NCI-H128 (cell line): ENCODE measurements around the gene PLXNA4.

Experiments
- DNase-seq: peaks from one replicate; lab custom pipeline; 2025; ENCODE audit not compliant: unreplicated experiment; lab: John Stamatoyannopoulos, UW

PLXNA4 gene

DNA sequence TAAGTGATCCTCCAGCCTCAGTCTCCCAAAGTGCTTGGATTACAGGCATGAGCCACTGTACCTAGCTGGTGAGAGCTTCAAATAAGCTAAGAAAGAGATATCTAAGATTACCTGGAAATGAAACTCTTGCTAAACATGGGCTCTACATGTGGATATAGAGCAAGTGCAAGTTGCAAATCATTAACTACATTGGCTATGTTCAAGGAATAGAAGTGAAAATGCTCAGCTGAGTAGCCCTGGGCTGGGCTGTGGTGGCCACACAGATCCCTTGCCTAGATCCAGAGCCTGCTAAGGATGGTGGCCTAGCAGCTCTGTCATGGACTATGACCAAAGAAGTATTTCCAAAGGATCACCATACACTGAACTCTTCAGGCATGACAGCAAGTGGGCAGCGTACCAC, 209.3 kb downstream of the PLXNA4 start:
- no peak for DNase-seq

DNA sequence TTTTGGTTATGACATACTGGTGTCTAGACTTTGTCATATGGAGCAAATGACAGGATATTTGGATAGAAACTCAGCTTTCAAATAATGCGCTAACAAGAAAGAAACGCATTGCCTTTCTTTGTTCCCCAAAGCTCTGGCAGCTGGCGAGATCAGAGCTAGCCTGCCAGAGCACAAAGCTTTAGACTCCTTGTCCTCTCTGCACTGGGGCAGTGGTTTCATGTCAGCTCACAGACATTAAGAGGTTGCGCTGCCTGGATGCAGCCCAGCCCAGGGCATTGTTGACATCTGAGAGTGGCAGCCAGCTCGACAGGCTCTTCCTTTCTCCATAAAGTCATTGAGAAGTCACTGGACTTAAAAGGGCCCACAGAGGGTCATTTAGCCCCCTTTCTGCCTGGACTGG, 212.0 kb downstream of the PLXNA4 start:
- DNase-seq = no peak

DNA sequence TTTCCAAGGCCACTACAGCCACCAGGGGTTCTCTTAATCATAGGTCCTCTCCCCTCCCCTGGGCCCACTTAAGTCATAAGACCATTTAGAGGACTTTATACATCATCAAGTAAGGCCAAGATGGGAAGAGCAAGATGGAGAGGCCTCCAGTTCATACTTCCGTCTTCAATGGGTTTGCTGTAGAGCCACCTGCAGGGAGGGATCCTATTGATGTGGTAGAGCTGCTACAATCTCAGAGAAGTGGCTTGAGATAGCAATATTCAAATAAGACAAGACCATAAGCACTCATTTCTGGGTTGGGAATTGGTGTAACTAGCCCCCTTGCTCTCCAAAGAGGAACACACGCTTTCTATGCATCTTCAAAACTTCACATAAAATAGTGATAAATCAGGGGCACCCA, 214.2 kb downstream of the PLXNA4 start:
- DNase-seq = no peak

DNA sequence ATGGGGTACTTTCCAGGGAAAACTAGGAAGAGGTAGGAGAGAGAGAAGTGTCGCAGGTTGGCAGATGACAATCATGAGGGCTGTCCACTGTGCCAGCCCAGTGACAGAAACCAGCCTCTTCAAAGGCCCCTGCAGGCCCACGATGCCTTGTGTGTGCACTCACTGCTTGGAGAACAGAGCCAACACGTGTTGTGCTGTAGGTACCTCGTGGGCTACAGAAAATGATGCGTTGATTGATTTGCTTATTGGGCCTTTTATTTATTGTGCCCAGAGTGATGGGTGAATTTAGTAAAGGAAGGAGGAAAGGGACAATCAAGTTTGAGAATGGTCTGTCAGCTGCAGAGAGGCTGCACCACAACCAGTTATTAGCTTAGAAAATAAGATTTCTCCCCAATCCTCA, 215.1 kb downstream of the PLXNA4 start:
- DNase-seq = no peak

DNA sequence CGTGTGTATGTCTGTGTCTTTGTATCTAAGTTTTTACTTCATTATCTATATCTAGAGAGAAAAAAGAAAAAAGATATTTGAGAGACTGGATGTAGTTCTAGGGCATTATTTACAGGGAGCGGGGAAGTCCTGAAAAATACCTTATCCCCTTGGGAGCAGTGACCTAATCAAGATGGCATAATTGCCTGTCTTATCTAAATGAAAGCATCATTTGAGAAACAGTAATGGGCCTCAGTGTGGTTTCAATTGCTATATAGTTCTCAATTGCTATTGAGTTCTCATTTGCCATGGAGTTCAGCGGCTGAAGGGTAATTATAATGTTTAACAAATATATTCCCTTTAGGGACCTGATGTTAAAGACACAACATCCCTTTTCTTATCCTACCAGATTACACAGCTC, 216.5 kb downstream of the PLXNA4 start:
- no peak for DNase-seq

DNA sequence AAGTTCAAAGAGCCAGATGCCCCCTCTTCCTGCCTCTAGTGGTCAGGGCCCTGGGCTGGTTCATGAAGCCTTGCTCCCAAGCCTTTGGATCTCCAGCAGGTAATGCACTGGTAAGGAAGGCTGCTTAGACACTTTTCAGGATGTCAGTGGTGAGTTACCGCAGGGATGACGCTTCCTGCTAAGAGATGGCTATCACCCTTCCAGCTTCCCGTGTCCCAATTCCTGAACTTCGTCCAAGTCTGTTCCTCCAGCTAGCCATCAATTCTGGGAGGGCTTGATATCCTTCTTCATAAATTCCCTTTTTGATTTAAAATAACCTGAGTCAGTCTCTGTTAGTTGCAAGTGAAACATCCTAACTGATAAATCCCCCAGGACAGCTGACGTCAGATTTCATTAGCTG, 221.2 kb downstream of the PLXNA4 start:
- no peak for DNase-seq

DNA sequence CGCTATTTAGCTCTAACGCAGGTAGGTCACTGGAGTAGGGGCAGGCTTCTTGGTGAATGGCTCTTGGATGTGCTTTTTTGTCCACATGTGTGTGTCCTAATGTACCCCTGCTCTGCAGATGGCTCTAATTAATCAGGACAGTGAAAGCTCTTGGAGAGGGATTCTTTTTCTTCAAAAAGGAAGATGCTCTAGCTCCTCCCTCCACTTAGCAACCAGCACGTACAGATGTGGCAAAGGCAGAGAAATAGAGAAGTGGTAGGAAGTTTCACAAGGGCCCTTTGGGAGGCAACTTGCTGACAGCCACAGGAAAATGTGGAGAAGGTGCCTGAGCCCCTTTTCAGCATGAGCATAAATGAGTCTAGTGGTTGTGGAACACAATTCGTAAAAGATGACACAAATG, 221.7 kb downstream of the PLXNA4 start:
- DNase-seq = no peak

DNA sequence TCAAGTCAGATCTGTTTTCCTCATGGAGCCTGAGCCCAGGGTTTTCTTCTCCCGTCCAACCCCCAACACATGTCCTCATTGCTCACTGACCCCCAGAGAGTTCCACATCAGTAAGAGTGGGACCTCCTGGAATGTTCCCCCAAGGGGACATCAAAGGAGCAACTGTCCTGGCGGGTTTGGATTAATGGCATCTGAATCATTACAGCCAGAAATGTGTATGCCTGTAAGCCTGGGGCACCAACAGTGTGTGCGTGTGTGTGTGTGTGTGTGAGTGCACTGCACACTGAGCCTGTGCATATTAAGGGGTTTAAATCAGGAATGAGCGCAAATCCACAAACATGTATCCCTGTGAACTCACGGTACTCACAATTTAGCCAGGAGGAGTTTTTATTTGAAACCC, 222.3 kb downstream of the PLXNA4 start:
- no peak for DNase-seq

DNA sequence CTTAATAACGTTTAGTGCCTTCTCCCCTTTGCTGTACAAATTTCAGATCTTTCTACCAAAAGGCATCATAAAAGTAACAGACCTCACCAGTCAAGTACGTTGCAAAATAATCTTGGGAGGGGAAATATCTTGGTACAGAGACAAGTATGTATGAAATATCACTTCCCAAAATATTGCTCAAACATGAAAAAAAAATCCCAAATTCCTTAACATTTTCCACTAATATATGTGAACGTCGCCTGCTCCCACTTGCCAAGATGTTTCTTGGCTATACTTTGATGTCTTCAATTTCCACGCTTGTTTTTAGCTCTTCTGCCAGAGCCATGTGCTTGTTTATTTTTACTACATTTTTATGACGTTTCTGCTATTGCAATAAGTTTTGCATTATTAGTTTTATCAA, 223.5 kb downstream of the PLXNA4 start:
- DNase-seq = no peak

DNA sequence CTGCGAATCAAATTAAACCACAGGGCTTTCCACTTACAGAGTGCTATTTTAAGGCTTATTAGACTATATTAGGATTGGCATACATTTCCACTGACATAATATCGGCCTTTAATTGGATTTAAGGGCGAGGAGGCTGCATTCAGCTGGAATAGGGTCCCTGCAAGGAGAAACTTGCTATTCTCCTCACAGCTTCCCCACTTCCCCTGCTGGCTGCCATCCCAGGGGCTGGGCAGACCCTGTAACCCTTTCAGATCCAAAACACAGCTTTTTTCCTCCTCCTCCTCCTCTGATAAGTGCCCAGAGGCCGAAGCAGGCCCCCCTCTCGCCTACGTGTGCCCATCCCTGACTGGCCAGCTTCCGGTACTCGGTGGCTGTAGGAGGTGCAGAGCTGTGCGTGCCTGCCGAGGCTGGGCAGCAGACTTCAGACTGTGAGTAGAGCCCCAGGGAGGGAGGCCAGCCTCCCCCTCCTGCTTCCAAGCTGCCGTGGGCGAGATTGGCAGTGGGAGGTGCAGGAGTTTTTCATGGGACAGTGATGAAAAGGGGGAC, 224.2 kb downstream of the PLXNA4 start:
- no peak for DNase-seq

DNA sequence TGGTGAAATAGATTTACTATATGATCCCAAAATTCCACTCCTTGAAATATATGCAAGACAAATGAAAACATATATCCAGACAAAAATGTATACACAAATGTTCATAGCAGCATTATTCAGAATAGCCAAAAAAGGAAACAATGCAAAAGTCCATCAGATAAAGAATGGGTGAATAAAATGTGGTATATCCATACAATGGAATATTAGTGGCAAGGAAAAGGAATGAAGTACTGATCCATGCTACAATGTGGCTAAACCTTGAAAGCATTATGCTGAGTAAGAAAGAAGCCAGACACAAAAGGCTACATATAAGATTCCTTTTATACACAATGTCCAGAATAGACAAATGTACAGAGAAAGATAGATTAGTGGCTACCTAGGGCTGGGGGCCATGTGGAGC, 225.5 kb downstream of the PLXNA4 start:
- DNase-seq = no peak

DNA sequence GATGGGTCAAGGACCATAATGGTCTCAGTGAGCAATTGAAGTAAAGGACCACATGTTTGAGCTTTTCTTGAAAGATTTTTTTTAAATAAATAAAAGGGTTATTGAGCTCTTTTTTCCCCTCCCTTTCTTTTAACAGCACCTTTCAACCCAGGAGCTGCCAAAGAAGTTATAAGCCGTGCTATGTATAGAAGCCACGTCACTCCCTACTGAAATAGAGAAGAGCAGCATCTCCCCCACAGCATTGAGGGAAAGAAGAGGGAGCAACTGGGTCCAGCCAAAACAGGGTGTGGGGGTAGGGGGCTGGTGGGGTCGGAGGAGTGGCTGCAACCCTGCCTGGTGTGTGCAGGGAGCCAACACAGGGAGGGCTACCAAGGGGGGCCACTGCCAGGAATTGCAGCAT, 227.2 kb downstream of the PLXNA4 start:
- no peak for DNase-seq

DNA sequence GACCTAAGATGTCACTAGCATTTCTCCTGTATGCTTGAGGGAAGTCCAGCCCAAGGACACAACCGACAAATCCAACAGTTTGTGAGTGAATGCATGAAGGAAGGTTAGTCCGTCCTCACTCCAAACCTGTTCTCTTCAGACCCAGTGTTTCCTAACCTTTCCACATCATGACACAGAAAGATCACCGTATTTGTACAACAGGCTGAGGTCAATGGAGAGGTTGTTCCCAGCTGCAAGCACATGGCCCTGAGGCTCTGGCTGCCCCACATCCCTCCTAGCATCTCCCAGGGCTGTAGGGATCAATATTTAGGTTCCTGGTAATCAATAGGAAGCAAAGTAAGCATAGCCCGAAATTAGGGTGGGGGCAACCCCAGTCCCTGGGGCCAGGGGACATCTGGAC, 227.9 kb downstream of the PLXNA4 start:
- DNase-seq = no peak

DNA sequence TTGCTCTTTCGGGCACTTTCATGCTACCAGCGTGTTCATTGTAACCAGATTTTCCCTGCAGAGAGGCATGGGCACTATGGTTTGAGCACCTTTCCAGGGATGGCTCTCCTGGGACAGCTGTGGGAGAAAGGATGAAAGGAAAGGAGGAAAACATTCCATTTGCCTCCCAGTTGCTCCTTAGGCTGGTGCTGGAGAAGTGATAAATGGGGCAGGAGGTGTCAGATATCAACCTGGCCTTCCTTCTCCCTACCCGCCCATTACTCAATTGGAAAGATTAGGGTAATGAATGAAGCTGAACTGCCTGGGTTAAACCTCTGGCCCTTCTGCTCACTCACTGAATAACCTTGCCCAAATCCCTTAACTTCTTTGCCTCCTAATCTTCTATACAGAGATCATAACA, 228.4 kb downstream of the PLXNA4 start:
- DNase-seq = no peak

DNA sequence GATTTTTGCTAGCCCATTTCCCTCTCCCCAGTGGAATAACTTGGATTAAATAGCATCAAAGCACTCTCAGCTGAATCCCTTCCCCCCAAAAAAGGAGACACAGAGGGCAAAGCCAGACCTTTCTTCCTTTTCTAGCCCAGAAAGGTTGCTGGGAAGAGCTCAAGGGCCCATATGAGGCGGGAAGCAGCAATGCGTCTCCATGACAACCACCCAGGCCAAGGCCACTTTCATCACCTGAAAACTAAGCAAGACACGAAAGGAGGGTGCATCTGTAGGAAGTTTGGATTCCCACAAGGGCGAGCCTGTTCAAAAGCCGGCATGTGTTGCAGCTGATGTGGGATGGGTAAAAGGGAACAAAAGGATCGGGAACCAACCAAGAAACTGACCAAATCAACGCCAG, 229.1 kb downstream of the PLXNA4 start:
- DNase-seq = no peak

DNA sequence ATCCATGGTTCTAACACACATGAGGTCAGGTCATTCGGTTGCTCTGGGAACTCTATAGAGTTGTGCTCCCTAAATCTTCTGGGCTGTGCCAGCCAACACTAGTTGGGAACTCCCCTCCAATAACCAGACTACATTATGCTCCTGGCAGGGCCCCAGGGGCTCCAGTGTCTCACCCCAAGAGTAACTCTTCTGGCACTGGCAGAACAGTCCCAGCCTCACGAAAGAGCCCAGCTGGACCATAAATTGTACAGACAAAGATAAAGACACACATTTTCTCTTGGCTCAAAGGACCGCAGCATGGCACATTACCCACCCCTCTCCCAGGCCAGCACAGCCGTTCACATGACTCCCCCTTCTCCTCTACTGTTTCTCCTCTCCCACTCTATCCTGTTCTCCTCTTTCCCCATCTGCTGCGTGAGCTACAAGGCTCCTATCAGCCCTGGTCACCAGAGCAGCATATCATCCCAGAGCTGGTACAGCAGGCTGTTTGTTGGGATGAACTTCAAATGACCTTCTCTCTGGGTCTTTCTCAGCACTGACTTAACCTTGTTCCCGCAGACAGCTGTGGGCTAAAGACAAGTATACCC, 230.6 kb downstream of the PLXNA4 start:
- DNase-seq = no peak

DNA sequence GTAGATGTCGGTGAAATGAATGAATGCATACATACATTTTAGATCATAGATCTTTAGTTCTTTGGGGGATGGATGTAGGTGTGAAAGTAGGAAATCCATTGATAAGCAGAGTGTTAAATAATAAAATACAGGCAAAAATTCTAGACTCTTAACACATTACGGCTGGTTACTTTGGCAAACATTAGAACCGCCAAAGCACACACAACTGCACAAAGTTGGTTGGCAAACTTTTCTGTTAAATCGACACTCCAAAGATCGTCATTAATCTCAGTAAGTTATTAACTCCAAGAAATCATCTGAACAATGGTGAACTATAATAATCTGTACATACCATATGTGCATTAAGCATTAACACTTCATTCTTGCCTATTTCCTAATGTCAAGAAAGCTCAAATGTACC, 231.2 kb downstream of the PLXNA4 start:
- no peak for DNase-seq

DNA sequence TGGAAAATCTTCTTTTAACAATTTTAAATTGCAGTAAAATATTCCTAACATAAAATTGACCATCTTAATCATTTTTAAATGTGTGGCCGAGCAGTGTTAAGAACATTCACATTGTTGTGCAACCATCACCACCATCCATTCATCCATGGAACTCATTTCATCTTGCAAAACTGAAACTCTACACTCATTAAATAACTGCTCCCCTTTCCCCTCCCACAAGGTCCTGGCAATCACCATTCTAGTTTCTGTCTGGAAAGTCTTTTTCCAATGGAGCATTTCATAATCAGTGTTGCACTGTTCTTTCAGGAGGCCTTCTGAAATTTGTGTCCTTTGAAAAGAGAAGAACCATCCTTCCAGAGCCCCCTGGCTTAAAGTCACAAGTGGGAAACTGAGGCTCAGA, 233.1 kb downstream of the PLXNA4 start:
- no peak for DNase-seq

DNA sequence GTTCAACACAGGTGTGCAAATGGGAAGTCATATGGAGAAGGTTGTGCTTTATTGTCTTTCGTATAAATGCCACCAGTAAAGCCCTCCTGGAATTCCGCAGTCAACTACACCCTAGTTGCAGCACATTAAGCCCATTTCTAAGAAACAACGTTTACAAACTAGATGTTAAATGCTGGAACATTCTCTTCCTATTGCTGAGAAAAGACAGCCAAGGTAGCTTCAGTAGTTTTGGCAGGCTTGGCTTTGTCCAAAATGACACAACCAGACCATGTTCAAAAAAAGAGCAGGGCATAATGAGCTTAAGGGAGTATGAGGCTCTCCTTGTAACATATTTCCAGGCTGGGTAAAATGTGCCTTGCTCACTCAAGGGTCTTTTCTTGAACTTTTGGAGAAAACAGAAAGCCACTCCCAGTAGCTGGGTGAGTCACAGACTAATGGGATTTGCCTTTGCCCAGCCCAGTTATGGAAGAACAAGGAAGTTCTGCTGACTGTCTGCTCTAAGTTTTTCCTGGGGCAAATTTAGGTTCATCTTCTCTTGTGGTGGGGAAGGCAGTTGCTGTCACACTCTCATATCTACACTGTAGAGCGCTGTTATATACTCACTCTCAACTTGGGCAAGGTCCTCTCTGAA, 238.7 kb downstream of the PLXNA4 start:
- DNase-seq = no peak

DNA sequence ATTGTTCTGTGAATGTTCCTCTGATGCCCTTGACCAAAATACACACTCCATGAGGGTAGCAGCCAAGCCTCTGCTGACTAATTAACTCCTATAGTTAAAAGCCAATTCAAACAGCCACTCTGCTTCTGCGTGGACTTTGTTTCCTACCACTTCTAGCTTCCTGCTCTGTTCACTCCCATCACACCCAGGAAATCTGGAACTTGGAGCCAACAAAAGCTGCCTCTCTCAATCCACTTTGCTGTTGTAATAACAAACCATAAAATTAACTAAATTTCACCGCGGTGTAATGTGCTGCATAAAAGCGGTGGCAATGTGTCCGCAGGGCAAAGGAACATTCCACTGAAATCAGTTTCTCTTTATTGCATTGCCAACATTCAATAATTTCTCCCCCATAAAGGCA, 239.5 kb downstream of the PLXNA4 start:
- DNase-seq = no peak

DNA sequence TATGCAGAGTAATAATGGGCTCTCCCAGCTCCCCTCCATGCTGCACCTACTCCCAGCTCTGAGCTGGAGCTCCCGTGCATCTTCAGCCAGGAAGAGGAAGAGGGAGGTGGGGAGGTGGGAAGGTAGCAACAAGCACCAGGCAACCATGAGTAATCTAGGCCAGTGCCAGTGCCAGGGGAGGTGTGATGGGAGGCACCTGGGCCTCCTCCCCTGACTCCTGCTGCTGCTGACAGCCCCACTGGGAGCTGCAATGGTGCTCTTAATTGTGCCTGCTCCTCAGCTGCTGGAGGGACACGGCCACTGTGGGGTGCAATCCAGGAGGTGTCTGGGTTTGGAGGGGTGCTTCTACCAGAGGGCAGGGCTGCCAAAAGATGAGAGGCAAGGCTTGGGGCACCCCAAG, 243.0 kb downstream of the PLXNA4 start:
- DNase-seq = no peak

DNA sequence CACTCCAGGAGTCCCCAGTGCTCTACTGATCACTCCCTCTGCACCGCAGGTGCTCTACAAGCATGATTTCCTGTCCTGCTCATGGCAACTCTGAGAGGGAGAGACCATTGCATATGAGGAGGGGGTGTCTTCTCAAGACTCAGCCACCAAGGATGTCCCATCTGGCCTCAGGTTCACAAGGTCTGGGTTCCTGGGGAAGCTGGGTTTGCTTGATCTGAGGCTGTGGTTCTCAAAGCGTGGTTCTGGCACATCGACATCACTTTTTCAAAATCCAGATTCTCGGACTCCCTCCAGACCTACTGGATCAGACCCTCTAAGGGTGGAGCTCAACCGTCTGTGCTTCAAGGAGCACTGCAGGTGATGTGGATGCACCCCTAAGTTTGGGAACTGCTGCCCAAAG, 247.5 kb downstream of the PLXNA4 start:
- DNase-seq = no peak

DNA sequence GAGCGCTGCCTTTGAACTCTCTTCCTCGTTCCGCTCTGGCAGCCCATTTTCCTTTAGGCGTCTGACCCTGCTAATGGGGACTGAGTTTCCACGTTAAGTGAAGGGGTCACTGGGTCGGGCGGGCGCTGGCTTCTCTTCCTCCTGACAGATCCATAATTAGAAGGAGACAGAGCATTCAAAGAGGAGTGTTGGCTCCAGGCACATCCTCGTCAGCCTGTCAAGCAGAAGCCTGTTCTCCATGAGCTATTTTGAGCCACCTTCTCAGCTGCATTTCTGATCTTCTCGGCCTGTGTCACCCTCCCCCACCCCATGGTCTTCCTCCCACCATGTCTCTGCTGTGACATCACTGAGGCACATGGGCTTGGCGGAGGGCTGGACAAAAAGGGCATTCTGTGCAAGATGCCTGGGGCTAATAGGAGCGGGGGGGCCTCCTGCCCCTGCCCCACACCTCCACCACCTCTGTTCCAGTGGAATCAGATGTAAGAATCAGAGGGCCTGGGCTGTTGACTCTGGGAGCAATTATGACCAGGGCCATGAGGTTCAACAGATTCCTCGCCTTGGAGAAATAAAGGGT, 248.1 kb downstream of the PLXNA4 start:
- DNase-seq = no peak
